Caki2 (cell line): ENCODE measurements around the gene CHST11. TPM values are rescaled to one million over a fixed set of nuclear protein-coding genes. Genes with fewer than 3 reads are reported as not detected.

Experiments
- DNase-seq: peaks from one replicate; pipeline ENCODE4 v3.0.0-alpha.2; 2015; ENCODE audit warnings: low read depth
- in situ Hi-C: cut with HindIII; loops from 2 replicates; pipeline ENCODE4 v1.10.0; 2016; ENCODE audit warnings: low sequenced_read_pairs, low pct_unique_long_range_greater_than_20kb, mixed read lengths
- total RNA-seq: library from RNA; depleted of rRNA; stranded (reverse); fragments of >200 nt; shearing (Covaris generic); gene quantifications from 2 replicates; pipeline ENCODE4 v1.2.3, GENCODE V29; 2014; ENCODE audit warnings: low replicate concordance

CHST11 gene
- total RNA-seq, 1 experiment from 2014 or later: 51.3 TPM

DNA sequence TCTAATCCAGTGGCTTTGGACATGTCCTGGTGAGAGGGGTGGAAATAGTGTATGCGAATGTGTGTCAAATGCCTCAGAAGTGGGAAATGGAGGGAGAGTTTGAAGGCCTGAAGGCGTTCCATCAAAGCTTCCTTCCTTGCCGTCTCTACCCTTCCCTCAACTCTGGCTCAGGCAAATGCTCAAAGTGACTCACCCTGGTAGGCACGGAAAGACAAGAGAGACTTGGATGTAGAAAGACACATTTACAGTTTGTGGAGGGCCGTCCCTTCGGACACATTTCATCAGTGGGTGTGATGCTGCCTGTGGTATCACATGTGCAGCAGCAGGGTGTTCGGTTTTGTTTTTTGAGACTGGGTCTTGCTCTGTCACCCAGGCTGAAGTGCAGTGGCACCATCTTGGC, 36.7 kb downstream of the CHST11 start:
- DNase-seq: no peak
- in situ Hi-C loops: no loop called here

DNA sequence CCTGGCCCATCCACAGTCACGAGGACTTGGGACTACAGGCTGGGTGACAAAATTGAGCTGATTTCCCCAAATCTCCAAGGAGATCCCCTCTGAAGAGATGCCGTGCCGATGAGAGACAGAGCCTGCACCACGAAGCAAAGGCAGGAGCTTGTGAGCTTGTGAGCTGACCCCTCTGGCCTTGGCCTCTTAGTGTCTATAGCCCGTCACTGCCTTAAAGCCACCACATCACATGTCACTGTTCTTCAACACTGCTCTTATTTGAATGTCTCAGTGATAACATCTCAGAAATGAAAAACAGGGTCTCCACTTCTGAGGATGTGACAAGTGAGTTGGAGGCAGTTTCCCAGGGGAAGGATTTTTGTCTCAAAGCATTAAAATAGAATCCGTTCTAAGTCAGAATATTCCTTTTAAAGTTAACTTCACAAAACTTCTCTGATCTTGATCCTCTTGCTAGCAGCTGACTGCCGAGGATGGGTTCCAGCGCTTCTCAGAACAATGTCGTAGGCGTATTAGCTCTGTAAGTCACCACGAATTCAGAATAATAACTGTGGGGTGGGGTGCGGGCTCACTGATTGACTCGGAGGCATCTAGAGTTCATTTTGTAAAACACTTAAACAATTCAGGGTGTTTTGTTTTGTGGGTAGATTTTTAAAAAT, 37.5 kb downstream of the CHST11 start:
- DNase-seq: no peak
- in situ Hi-C loops: no loop called here

GRCh38 chr12:104494793-104495158, 38.0 kb downstream of the CHST11 start:
- in situ Hi-C loops: no loop called here
- no peak for DNase-seq

- in situ Hi-C loops: no loop called here
- no peak for DNase-seq
Observed at GRCh38 chr12:104495786-104496185, 39.0 kb downstream of the CHST11 start.

GRCh38 chr12:104496336-104496735, 39.6 kb downstream of the CHST11 start:
- DNase-seq: no peak

DNA sequence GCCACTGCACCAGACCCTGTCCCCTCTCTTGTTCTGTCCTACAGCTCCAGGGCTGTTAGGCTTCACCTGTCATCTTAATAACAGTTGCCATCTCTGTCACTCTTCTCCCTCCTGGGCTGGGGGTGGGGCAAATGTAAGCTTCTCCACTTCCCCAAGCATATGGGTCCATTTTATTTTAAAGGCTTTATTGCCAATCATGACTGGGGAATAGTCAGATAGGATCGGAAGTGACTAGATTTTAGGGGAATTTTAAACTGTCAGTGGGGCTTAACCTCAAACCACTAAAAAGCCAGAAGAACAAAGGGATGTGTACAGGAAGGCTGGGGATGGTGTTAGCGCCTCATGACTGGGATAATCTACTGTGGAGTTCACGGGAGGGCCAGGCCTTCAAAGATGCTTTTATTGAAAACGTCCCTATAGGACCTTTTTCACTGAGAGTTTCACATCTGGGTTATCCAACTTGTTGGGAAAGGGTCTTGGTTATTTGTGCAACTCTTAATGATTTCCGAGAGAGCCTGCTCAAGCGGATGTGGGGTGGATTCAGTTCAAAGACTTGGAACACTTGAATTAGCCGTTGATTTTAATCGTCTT, 41.6 kb downstream of the CHST11 start:
- in situ Hi-C loops: no loop called here
- no peak for DNase-seq

More at GRCh38 chr12:104496336-104496735, 39.6 kb downstream of the CHST11 start:
- in situ Hi-C loops: no loop called here

DNA sequence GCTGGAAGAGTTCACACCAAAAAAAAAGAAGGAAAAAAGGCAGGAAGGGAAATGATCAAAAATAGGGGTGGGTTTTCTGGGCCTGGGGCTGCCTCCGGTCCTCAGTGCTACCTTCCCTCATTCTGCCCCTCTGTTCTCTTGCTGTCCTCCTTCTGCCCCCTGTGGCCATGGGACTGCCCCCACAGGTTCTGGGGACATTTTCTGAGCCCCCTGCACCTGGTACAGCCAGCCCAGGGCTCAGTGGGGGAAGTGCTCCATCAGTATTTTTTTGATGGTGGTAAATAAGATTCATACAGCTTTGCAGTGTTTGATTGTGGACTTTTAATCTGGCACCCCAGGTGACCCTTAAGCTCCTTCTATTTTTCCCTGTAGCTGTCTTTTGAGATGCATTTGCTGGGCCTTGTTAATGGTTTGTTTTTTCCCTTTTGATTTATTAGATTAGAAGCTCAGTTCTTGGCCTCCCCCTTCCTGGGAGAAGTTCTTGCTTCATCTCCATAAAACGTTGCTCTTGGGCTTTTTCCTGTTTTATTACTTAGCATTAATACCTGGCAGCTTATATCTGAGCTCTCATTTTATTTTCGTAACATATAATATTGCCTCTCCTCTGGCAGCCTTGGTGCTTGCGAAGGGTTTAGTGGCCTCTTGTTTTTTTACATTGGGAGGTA, 43.1 kb downstream of the CHST11 start:
- DNase-seq: no peak
- in situ Hi-C loops: no loop called here

GRCh38 chr12:104501115-104501514, 44.4 kb downstream of the CHST11 start:
- in situ Hi-C loops: no loop called here
- no peak for DNase-seq

GRCh38 chr12:104501660-104502059, 44.9 kb downstream of the CHST11 start:
- in situ Hi-C loops: no loop called here
- DNase-seq: no peak

- no peak for DNase-seq
- in situ Hi-C loops: no loop called here
Observed at GRCh38 chr12:104502217-104502616, 45.5 kb downstream of the CHST11 start.

DNA sequence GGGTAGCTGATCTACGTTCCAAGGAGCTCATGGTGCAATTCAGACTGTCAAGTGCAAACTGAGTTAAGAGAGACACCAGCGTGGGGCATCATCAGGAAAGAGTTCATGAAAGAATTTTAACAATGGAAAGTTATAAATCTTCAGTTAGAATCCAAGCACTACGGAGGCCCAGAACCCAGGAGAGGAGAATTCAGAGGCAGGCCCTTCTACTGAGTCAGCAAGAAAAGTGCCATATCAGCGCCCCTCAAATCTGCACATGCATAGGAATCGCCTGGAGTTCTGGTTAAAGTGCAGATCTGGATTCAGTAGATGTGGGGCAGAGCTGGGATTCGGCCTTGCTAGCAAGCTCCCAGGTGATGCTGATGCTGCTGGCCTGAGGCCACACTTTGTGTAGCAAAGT, 45.9 kb downstream of the CHST11 start:
- DNase-seq: no peak
- in situ Hi-C loops: no loop called here

- in situ Hi-C loops: no loop called here
- DNase-seq: no peak
Observed at GRCh38 chr12:104503191-104503590, 46.4 kb downstream of the CHST11 start.

- DNase-seq: no peak
- in situ Hi-C loops: no loop called here
Observed at GRCh38 chr12:104504146-104504545, 47.4 kb downstream of the CHST11 start.

DNA sequence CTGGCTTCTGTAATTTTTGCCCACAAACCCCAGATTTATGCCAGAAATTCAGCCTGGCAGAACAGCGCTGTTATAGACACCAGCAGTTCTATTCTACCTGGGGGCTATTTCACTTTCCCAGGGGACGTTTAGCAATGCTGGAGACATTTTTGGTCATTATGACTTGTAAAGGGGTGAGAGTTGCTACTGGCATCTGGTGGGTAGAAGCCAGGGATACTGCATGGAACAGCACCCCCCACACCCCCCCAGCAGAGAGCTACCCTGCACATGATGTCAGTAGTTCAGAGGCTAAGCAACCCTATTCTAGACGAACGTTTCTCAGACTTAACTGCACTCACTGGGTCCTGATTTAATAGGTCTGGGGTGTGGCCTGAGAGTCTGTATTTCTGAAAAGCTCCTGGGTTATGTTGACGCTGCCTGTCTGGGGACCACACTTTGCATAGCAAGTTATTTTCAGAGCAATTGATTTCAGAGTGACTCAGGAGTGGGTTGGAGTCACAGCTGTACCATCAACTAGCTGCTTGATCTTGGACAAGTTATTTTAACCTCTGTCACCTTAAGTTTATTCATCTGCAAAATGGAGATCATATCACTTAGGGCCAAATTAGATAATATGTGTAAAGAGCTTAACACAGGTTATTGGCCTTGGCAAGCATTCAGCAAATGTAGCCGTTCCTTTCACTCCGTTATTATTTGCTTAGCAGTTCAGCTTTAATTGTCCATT, 48.5 kb downstream of the CHST11 start:
- no peak for DNase-seq
- in situ Hi-C loops: no loop called here

DNA sequence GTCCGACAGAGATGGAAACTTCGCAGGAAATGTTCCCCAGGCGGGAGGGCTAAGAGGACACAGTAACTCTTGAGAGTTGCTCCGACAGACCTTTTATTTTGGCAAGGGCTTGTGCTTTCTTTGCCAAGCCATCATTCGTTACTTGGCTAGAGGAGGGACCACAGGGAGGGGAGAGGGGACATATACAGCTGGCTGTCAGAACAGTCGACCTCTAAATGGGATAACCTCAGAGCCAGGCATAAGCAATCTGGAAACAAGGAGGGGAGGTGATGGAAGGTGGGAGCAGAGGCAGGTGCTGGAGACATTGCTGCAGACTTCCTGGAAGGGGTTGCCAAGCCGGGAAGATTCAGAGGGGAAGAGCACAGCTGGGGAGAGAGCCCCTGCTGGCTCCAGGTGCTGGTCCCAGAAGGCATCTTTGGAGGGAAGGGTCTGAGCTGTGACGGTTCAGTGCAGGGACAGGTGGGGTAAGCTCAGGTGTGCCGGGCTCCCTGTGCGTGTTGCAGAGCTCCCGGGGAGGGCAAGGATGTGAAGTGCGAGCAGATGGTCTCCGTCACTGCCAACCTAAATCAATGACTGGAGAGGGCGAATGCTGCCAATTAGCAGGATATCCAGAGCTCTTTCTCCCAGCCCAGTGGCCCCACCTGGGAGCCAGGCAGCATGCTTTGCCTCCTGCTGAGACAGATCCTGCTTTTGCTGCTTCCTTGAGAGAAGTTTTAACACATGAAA, 50.1 kb downstream of the CHST11 start:
- DNase-seq: no peak
- in situ Hi-C loops: no loop called here

DNA sequence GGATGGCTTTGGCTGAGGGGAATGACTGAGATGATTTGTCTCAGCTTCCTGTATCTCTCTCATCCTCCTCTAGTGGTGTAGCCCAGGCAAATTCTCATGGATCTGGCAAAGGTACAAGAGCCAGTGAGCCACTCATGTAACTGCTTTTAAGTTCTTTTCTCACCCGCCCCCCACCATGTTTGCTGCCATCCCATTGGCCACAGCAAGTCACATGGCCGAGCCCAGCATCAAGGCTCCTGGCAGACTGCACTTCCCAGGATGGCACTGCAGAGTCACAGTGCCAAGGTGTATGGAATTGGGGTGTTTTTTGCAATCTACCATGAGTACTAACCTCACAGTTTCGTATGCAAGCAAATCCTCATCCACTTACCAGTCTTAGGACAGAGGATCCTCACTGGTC, 50.9 kb downstream of the CHST11 start:
- no peak for DNase-seq
- in situ Hi-C loops: no loop called here

- DNase-seq: no peak
- in situ Hi-C loops: no loop called here
Observed at GRCh38 chr12:104508752-104509446, 52.2 kb downstream of the CHST11 start.
